NCI-H2171 (cell line): ENCODE measurements around the gene NIN.

Source experiments
- DNase-seq: peaks from one replicate; lab custom pipeline; 2025; lab: John Stamatoyannopoulos, UW

The NIN gene

DNA sequence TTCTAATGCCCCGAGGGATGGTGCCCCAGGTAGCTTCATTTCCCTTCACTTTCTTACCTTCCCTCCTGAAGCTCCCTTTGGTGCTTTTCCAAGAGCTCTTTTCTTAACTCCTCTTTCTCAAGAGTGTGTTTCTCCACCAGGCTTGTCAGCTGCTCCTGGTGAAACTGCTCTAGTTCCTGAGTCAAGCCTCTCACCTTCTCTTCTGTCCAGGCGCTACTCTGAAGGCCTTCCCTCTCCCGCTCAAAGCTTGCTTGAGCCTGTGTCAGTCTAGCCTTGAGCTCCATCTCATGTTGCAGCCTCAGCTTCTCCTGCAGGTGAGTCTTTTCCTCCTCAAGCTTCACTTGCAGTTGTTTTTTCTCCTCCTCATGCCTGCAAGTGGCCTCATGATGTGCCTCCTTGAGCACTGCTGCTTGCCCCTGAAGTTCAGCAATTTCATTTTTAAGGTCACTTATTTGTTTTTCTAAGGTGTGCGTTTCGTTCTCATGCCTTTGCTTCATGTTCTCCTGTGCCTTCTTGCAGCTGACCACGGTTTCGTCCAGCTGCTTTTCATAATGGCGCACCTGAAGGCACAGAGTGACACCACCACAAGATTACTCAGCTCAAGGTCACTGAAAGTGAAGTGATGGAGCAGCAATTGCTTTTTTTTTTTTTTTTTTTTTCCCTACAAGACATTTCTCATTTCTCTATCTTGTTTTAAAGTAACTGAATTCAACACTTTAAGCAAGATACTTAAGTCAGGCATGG lies 71.0 kb downstream of the NIN start:
- DNase-seq: no peak

DNA sequence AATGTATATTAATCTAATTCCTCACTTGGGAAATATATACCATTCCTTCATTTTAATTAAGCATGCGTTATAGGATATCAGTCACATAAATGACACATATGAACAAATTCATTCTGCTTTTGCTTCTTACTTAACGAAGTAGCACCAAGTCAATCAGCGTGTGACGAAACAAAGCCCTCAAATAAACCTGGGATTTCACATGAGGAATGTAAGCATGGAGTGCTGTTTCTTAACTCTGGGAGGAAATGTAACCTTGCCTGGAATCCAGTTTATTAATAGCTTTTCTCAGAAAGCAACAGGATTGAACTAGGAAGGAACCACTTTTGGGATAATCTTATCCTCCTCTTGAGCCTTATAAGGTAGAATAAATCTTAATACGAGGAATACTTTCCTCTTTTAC lies 72.0 kb downstream of the NIN start:
- DNase-seq: no peak

DNA sequence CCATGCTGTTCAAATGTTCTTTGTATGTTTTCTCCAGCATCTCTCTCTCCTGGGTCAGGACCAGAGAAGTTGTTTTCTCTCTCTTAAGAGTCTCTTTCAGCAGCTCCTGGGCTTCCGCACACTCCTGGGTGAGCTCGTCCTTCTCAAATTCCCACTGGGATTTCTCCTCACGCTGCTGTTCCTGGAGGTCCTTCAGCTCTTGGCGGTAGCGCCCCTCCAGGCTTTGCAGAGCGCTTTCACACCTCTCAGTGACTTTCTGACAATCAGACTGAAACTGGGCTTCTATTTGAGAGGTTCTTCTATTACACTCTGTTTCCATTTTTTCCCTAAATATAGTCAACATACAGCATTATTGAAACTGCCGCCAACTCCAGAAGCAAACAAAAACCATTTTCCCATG lies 72.7 kb downstream of the NIN start:
- no peak for DNase-seq

DNA sequence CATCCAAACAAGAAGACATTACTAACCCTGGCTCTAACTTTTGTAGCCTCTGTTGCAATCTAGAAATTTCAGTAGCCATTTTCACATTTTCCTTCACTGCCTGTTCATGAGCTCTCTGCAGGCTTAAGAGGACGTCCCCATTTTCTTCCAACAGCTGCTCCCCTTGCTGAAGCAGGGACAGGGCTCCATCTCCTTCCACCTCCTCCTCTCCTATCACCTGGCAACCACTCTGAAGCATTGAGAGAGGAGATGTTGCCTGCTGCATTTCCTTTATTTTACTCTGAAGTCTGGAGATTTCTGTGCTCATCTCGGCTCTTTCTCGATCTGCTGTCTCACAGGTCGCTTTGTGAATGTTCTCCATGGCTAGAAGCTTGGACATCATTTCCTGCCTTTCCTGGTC lies 73.3 kb downstream of the NIN start:
- DNase-seq: no peak

DNA sequence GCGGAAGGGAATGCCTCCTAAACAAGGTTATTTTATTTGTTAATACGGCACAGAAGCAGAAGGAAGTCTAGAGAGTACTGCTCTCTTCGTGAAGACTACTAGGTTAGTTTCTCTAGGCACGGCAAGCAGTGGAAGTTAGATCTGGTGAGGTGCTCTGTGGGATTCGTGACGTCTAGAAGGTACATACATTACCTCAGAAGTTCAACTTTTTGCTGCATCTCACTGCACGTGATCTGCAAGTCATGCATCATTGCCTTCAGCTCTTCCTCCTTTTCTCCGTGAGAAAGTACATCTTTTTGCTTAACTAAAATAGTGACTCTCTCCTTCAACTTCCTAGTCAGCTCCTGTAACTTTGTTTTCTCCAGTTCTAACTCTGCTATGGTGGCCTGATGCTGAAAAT lies 74.7 kb downstream of the NIN start:
- no peak for DNase-seq

DNA sequence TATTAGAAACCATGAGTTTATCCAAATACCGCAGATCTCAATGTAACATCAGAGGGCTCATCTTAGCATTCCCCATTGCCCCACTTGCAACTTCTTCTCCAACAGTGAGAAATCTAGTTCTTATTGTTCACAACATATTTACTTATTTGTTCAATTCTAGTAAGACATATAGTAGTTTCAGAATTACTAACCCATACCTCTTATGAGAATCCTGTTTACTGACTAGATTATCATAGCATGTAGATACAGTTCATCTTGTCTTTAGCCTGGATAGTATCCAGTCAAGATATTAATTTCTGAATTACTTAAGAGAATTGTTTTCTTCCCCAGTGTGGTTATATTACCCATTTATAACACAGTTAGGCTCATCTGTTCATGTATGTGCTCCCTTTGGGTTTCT lies 80.6 kb downstream of the NIN start:
- DNase-seq: no peak

DNA sequence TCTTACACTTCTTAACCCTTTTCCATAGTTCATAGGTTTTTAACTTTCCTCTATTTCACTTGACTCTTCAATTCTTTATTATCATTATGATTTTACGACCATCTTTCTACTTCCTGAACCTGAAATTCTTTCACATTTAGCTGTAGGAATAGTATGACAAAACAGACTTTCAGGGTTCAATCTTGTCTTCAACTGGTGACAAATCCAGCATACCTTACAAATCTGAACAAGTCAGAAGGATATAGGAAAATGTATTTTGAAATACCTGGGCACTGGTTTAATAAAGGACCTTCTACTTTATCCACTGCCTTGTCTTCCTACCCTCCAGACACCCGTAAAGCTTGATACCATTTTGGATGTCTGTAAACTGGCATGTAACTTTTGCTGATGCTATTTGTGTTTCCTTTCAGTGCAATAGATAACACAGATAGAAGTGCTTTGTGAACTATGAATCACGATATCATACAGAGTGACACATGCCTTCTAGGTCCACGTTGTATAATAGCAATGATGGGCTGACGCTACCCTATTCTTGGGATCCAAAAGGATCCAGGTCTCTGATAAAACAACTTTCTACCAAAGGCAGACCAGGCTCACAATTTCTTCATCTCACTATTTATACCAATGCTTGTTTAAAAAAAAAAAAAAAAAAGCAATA lies 85.4 kb downstream of the NIN start:
- no peak for DNase-seq

DNA sequence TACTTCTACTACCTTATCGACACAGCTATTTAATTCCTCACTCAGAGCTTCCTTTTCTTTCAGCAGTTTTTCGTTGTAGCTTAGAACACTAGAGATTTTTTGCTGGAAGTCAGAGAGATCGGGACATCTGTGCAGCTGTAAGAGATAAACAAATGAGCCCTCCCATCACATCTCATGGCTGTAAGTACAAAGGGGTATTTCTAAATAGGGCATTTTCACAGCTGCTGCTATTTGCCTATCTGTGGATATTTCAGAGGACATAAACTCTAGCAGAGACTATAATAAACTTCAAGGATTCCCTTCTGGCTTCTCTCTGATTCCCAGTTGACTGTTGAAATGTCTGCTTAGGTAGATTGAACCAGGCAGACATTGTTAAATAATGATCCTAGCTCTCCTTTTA lies 86.7 kb downstream of the NIN start:
- no peak for DNase-seq

DNA sequence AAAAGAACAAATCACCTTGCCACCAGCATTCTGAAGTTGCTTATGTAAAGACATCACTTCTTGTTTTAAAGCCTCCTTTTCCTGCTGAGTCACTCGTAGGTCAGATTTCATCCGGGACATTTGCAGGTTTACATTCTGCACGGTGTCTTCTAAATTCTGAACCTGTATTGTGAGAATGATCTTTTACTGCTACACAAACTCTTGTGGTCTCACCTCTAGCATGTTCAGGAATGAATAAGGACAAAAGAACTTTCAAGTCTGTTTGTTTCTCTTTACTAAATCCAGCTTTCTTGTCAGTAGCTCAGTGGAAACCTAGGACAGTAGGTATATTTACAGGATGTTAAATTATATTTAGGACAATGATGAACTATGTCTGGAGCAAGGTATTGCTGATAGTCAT lies 89.4 kb downstream of the NIN start:
- no peak for DNase-seq

DNA sequence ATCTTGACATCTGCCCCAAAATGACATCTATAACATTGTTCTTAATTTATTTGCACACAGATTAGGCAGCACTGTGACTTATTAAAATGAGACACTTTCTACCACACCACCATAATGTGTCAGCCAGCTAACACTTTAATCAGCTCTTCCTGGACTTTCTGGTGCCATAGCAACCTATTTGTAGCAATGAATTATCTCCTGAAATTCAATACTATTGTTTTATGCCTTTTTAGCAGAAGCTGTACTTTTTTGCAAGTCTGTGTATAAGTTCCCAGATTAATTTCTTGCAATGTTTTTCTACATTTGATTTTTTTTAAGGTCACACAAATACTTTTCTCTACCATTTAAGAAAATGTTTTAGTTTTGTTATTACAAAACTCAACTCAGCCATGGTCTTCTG lies 90.1 kb downstream of the NIN start:
- no peak for DNase-seq

DNA sequence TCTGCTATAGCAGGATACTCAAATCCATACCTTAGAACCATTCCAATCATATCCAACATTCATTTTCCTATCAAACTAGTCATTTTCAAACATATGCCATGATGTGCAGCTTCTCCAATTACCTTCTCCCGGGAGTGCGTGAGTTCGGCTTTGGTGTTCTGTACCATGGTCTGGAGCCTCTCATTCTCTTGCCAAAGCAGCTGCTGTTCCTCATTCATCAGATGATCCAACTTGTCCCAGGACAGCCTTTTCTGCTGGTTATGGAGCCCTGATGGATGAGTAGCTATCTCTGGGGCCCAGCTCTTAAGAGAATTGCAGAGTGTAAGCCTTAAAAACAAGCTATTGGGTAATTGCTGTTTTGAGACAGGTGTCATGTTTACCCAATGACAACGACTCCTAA lies 91.8 kb downstream of the NIN start:
- DNase-seq: no peak

DNA sequence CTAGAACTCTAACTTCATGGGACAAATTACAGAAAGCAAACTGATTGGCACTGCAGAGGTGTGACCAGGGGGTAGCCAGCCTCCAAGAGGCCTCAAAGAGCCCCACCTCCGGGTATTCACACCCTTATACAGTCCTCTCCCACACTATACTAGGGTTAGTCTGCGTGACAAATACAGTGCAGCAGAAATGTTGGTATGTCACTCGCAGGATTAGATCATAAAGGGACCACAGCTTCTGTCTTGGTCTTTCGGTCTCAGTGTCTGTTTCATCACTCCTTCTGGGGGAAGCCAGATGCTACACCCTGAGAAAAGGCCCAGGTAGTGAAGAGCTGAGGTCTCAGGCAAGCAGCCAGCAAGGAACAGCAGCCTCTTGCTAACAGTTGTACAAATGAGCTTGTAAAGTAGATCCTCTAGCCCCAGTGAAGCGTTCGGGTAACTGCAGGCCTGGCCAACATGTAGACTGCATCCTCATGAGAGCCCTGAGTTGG lies 94.0 kb downstream of the NIN start:
- DNase-seq: no peak

DNA sequence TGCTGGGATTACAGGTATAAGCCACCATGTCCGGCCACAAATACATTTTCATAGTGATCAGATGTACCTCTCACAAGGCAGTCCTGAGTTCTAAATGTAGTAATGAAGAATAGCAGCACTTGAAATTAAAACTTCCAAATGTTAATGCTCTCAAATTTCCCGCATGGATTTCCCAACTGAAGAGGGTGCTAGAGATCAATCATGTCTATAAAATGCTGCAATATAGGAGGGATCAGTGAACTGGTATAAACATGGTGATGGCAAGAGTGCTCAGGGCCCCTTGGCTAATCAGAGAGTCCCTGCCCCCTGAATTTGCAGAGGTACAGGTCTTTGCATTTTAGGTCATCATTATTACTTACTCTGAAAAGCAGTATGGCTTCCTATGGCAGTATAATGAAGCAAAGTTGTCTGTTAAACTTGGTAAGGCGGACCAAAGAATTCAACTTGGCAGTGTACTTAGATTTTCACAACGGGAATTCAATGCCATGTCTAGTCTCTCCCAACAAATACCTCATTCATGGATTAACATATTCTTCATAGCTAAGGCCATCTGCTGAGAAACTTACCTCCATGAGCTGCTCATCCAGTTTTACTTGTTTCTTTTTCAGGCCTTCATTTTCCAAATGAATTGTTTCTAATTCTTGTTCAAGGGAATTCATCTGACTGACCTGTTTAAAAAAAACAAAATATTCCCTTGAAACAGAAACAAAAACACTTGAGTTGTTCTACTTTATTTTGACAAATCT lies 95.8 kb downstream of the NIN start:
- no peak for DNase-seq

DNA sequence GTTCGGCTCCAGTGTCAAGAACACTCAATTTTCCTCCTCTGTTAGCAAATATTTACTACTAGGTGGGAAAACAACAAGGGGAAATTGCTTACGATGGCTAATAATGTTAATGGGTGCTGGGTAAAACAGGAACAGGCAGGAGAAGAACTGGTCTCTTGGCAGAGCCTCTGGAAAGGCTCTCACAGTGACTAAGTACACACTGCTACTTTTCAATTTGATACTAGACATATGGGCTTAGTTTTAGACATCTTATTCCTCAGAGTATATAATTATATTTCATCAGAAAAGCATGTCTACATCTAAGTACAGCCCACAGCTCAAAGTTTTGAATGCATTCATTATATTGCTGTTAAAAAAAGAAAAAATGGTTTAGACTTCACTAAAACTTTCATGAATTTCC lies 97.5 kb downstream of the NIN start:
- DNase-seq: no peak

DNA sequence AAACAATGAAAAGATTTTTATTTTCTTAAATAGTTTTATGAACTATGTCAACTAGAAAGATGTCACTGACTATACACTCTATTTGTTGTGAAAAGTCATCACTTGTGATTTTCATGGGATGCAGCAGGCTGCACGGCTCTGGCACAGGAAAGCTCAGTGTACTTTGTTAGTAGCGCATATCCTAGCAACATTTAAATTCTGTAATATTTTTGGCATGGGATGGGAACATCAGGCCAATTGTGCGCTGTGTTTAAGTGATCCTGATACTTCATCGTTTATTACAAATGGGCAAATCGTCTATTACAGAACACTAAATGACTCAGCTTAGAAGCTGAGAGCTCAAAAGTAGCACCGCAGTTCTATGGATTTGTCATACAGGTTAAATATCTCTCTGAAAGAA lies 102.1 kb downstream of the NIN start:
- no peak for DNase-seq

DNA sequence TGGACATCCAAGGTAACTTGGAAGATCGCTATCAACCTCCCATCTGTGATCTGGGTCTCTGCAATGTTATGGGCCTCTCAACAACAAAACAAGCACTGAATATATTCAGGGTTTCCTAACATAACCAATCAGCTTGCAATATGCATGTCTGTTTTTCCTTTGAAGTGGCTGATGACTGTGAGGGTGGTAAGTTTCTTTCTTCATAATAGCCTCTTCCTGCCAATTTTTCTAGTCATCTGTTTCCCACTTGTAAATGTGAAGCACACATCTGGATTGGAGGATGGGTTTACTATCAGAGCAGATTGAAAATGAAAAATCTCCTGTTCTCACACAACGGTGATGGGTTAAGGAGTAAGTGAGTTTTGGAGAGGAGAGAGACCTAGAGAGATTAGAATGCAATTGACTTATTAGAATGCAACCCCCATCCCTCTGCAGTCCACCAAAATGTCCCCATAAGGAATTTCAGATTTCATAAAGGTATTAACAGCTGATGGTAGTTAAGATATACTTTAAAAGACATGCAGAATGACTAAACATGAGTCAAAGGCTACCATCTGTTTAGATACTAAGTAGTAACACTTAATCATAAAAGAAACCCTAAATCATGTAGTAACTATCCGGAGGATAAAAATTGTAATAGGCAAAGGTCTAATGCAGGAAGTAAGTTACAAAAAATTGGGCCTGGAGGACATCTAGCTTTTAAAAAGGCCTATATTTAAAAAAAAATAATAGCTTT lies 104.4 kb downstream of the NIN start:
- DNase-seq: no peak

DNA sequence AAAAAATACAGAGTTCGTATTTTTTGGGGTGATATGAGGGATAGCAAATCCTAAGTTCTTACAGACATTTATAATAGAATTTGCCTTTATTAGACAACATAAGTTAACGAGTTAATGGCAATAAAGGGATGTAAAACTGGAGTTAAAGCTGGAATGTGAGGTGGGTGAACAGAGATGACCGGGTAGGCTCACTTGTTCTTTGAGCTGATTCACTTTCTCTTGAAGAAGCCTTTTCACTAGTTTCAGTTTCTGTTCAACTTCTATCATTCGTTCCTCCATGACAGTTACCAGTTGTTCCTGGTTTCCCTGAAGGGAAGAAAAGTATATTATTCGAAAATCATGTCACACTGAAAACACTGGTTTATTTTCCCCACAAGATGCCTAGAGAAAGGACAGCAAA lies 105.2 kb downstream of the NIN start:
- no peak for DNase-seq

DNA sequence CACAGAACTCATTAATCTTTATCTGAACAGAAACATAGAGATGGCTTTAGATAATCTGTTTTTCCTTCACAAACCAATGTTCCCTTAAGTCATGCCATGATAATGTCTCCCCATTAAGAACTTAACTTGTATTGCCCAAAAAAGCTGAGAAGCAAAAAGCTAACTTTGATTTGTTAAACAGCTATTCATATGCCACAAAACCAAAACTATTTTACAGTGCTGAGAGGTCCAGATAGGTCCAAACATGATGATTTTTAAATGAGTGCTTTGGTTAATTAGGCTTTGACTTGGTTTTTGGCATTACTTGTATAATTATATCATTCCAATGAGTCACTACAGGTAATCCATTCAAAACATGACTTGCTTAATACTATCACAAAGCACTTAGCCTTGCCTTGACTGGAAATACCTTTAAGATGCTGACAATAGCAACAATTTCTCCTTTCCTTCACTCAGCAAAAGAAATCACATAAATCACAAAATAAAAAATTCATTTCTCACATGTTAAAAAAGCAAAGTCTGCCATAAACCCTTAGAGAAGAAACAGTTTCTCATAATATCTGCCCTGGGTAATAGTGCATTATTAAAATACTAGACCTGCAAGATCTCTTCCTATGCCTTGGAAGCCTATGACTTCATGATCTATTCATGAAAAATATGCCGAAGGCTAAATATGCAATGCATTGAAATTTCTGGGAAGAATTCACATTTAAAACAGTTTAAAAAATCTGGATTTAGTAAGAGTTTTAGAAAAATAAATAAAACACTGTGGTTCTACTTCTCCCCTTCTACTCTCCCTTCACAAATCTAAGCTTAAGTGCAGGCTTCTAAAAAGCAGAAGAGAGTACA lies 110.8 kb downstream of the NIN start:
- no peak for DNase-seq

DNA sequence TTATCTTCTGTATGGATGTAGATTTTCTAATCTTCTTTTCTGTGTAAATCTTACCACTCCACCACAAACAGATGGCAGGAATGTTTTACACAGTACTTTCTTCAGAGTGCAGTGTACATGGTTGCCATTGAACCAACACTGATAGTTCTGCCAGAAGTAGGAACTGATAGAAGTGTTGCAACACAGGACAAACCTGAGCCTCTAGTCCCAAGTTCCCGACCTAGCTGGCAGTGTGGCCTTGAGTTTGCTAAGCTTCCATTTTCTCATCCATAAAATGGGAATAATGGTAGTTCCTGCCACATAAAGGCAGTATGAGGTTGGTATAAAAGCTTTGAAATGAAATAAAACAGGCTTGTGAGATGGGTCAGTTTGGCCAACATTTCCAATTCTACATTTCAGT lies 112.0 kb downstream of the NIN start:
- no peak for DNase-seq

DNA sequence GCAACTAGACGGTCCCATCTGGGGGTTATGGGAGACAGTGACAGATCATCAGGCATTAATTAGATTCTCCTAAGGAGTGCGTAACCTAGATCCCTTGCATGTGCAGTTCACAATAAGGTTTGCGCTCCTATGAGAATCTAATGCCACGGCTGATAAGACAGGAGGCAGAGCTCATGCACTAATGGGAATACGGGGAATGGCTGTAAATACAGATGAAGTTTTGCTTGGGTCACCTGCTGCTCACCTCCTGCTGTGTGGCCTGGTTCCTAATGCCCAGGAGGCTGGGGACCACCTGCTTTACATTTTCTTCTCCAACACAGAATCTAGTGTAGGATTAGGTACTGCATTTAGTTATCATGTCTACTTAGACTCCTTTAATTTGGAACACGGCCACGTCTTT lies 113.2 kb downstream of the NIN start:
- DNase-seq: no peak

DNA sequence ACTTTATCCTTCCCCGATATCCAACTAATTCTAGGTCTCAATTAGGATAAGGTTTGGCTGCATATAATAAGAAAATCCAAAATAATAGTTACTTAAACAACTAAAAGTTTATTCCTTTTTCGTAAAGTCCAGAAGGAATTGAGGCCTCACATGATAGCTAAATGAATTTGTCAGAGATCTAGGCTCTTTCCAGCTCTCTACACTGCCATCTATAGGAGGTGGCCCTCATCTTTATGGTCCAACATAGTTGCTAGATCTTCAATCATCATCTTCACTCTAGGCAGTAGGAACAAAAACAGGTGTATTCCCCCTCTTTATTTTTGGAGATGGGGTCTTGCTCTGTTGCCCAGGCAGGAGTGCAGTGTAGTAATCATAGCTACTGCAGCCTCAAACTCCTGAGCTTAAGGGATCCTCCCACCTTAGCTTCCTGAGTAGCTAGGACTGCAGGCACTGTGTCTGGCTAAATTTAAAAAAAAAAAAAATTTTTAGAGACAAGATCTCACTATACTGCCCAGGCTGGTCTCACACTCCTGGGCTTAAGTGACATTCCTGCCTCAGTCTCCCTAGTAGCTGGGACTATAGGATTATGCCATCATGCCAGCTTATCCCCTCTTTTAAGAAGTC lies 116.4 kb downstream of the NIN start:
- DNase-seq: no peak
